UCSD-AML1 (cell line): Measurements from ENCODE around the gene NKX2-8.

ENCODE experiments used
- DNase-seq: peaks from one replicate; lab custom pipeline; 2025; ENCODE audit not compliant: unreplicated experiment; lab: John Stamatoyannopoulos, UW

Gene NKX2-8

GRCh38 chr14:36582011-36582873 is at the start of gene NKX2-8:
Gene NKX2-8, minus strand, starts transcription at chr14:36582614. Its CDS starts 225 bp downstream, at chr14:36582389.
- DNase-seq, result no peak

- no peak for DNase-seq
These were observed 45.6 kb upstream of the NKX2-8 start for GRCh38 chr14:36627981-36628380.

GRCh38 chr14:36626151-36626550 is 43.7 kb upstream of the NKX2-8 start:
- no peak for DNase-seq

GRCh38 chr14:36625436-36625835 is 43.0 kb upstream of the NKX2-8 start:
- DNase-seq, result no peak

GRCh38 chr14:36625014-36625413 is 42.6 kb upstream of the NKX2-8 start:
- no peak for DNase-seq

GRCh38 chr14:36619853-36620252 is 37.4 kb upstream of the NKX2-8 start:
- DNase-seq, result no peak

GRCh38 chr14:36619131-36619530 is 36.7 kb upstream of the NKX2-8 start:
- DNase-seq, result no peak

GRCh38 chr14:36618641-36619040 is 36.2 kb upstream of the NKX2-8 start:
- no peak for DNase-seq

- DNase-seq, result no peak
These were observed 35.4 kb upstream of the NKX2-8 start for GRCh38 chr14:36617824-36618223.

- DNase-seq, result no peak
These were observed 23.1 kb upstream of the NKX2-8 start for GRCh38 chr14:36605506-36605857.

- no peak for DNase-seq
These were observed 22.5 kb upstream of the NKX2-8 start for GRCh38 chr14:36604757-36605505.

GRCh38 chr14:36600431-36600830 is 18.0 kb upstream of the NKX2-8 start:
- DNase-seq, result no peak

GRCh38 chr14:36591482-36591881 is 9.1 kb upstream of the NKX2-8 start:
- no peak for DNase-seq

- DNase-seq, result no peak
These were observed 6.4 kb upstream of the NKX2-8 start for GRCh38 chr14:36588788-36589187.

- no peak for DNase-seq
These were observed 5.7 kb upstream of the NKX2-8 start for GRCh38 chr14:36588119-36588518.

- no peak for DNase-seq
These were observed 2.7 kb upstream of the NKX2-8 start for GRCh38 chr14:36585100-36585499.

- DNase-seq, result no peak
These were observed 1.7 kb upstream of the NKX2-8 start for GRCh38 chr14:36583893-36584811.

GRCh38 chr14:36583242-36583892 is 953 bp upstream of the NKX2-8 start:
- DNase-seq, result no peak

GRCh38 chr14:36582874-36583241 is 444 bp upstream of the NKX2-8 start:
- no peak for DNase-seq

GRCh38 chr14:36580856-36581831 is 1.3 kb downstream of the NKX2-8 start:
- no peak for DNase-seq
